Activated CD8-positive, alpha-beta memory T cell treated with anti-CD3 and anti-CD28 coated beads, Interleukin-2, amount 10 ng/mL, durations not matched to agents 7 days and 5 days (primary cell): Measurements from ENCODE around the gene NKX1-1. TPM values are rescaled to one million over a fixed set of nuclear protein-coding genes. Genes with fewer than 3 reads are reported as not detected.
"Not testable (repeated sequence)": the region's sequence is repeated elsewhere in the genome, so short reads cannot be mapped to it uniquely, and the experiment has no call there.

Experiments
- ATAC-seq: fragments of 150-1000 bp; cut with Tn5 transposase; one replicate; pipeline ENCODE4 v1.10.0; 2021; ENCODE audit warnings: moderate library complexity
- CTCF ChIA-PET: fragments of 350-600 bp; sonication (Branson Sonifier 250); formaldehyde crosslinking; loops from one replicate; lab custom pipeline; 2021; ENCODE audit warnings: antibody characterized with exemption; lab: Charles Lee
- DNase-seq: peaks from one replicate; pipeline ENCODE4 v3.0.0-alpha.2; 2020
- H3K27ac Mint-ChIP-seq: one replicate; pipeline ENCODE4 v1.8.0; 2021; ENCODE audit warnings: mild to moderate bottlenecking, mixed read lengths
- H3K27me3 Mint-ChIP-seq: one replicate; pipeline ENCODE4 v1.8.0; 2021; ENCODE audit warnings: mixed read lengths
- H3K36me3 Mint-ChIP-seq: one replicate; pipeline ENCODE4 v1.8.0; 2021; ENCODE audit warnings: mild to moderate bottlenecking, mixed read lengths
- H3K4me1 Mint-ChIP-seq: one replicate; pipeline ENCODE4 v1.8.0; 2021; ENCODE audit warnings: mixed read lengths
- H3K4me3 Mint-ChIP-seq: one replicate; pipeline ENCODE4 v1.8.0; 2021; ENCODE audit warnings: mild to moderate bottlenecking, moderate library complexity, mixed read lengths
- H3K9me3 Mint-ChIP-seq: one replicate; pipeline ENCODE4 v1.8.0; 2022; ENCODE audit warnings: low read depth, mixed read lengths
- total RNA-seq, 2 experiments: library from RNA; stranded (reverse); gene quantifications; one replicate each; pipeline ENCODE4 v1.2.3, GENCODE V29; 2021

NKX1-1 gene
- total RNA-seq, 2 experiments from 2014 or later: not detected

- H3K27ac Mint-ChIP-seq: no peak overlapping the region
- H3K4me3 Mint-ChIP-seq: no peak overlapping the region
- DNase-seq (no peak), ATAC-seq (no peak)
- H3K27me3 Mint-ChIP-seq: no peaks in the 10 kb centered on the region
- H3K36me3 Mint-ChIP-seq: no peaks in the 10 kb centered on the region
- no peaks in the 10 kb centered on the region for H3K9me3 Mint-ChIP-seq
- CTCF ChIA-PET: no interaction called here
- H3K4me1 Mint-ChIP-seq: no peaks in the 10 kb centered on the region
Measured at GRCh38 chr4:1379801-1380331, 26.4 kb downstream of the NKX1-1 start.

GRCh38 chr4:1379351-1379781, 26.9 kb downstream of the NKX1-1 start:
- Mint-ChIP-seq H3K9me3 (no peaks in the 10 kb centered on the region), H3K4me1 (no peaks in the 10 kb centered on the region), H3K27ac (no peak overlapping the region), H3K36me3 (no peaks in the 10 kb centered on the region), H3K4me3 (no peak overlapping the region), H3K27me3 (no peaks in the 10 kb centered on the region)
- no peak for DNase-seq
- CTCF ChIA-PET: no interaction called here
- ATAC-seq: no peak

GRCh38 chr4:1378559-1379231, 27.5 kb downstream of the NKX1-1 start:
- H3K4me1 Mint-ChIP-seq: no peaks in the 10 kb centered on the region
- H3K9me3 Mint-ChIP-seq: no peaks in the 10 kb centered on the region
- H3K27me3 Mint-ChIP-seq: no peaks in the 10 kb centered on the region
- CTCF ChIA-PET: no interaction called here
- no peak for ATAC-seq
- H3K27ac Mint-ChIP-seq: no peak overlapping the region
- no peaks in the 10 kb centered on the region for H3K36me3 Mint-ChIP-seq
- H3K4me3 Mint-ChIP-seq: no peak overlapping the region
- no peak for DNase-seq

GRCh38 chr4:1377606-1378261, 28.5 kb downstream of the NKX1-1 start:
- H3K36me3 Mint-ChIP-seq: no peaks in the 10 kb centered on the region
- CTCF ChIA-PET: no interaction called here
- DNase-seq: no peak
- H3K4me3 Mint-ChIP-seq: no peak overlapping the region
- no peaks in the 10 kb centered on the region for H3K4me1 Mint-ChIP-seq
- ATAC-seq: no peak
- H3K27ac Mint-ChIP-seq: no peak overlapping the region
- no peaks in the 10 kb centered on the region for H3K9me3 Mint-ChIP-seq
- no peaks in the 10 kb centered on the region for H3K27me3 Mint-ChIP-seq

DNA sequence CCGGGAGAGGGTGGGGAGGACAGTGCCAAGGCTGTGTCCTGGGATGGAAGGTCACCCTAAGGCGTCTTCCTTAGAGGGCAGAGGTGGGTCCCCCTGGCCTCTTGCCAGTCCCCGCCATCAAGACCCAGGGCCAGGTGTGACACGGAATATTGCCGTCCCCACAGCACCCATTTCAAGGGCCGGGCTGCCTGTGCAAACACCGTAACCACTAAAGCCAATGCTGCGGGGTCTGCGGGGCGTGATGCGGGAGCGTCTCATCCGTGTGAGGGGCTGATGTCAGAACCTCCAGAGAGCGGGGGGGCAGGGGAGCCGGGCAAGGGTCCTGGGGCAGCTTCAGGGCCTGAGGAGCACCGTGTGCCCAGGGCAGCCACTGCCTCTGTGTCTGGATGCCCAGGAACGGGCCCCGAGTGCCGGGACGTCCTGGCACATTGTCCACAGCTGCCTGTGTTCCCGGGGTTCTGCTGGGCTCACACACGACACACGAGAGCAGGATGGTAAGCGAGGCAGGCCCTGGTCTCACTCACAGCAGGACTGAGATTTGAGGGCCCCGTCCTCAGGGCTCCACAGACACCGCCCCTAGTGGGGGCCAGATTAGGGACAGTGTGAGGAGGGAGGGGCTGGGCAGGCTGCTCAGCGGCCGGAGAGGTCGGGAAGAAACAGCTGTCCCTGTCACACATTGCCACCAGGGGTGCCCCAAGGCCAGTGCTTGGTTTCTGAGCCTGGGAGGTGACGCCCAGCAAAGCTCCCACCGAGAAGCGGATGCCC, 29.2 kb downstream of the NKX1-1 start:
- Mint-ChIP-seq H3K4me1 (no peaks in the 10 kb centered on the region), H3K4me3 (no peak overlapping the region), H3K27me3 (no peaks in the 10 kb centered on the region), H3K9me3 (no peaks in the 10 kb centered on the region), H3K27ac (no peak overlapping the region), H3K36me3 (no peaks in the 10 kb centered on the region)
- ATAC-seq: no peak
- CTCF ChIA-PET: no interaction called here
- DNase-seq: no peak

- no peaks in the 10 kb centered on the region for H3K4me1 Mint-ChIP-seq
- DNase-seq (no peak), ATAC-seq (no peak)
- no peaks in the 10 kb centered on the region for H3K9me3 Mint-ChIP-seq
- H3K27ac Mint-ChIP-seq: no peak overlapping the region
- H3K27me3 Mint-ChIP-seq: no peaks in the 10 kb centered on the region
- no peaks in the 10 kb centered on the region for H3K36me3 Mint-ChIP-seq
- no peak overlapping the region for H3K4me3 Mint-ChIP-seq
- CTCF ChIA-PET: no interaction called here
Measured at GRCh38 chr4:1376391-1376840, 29.8 kb downstream of the NKX1-1 start.

GRCh38 chr4:1375761-1376322, 30.4 kb downstream of the NKX1-1 start:
- DNase-seq: no peak
- Mint-ChIP-seq H3K4me3 (no peak overlapping the region), H3K9me3 (no peaks in the 10 kb centered on the region), H3K4me1 (no peaks in the 10 kb centered on the region), H3K27ac (no peak overlapping the region), H3K27me3 (no peaks in the 10 kb centered on the region), H3K36me3 (no peaks in the 10 kb centered on the region)
- CTCF ChIA-PET: interaction anchor here (1.4 kb wide), 1 partner anchor 20 kb away, joined by 3 read pairs; no protein-coding TSS in a partner anchor
- ATAC-seq: no peak

- CTCF ChIA-PET: interaction anchor here (1.4 kb wide), 1 partner anchor 19 kb away, joined by 3 read pairs; no protein-coding TSS in a partner anchor
- no peak for ATAC-seq
- Mint-ChIP-seq H3K4me3 (no peak overlapping the region), H3K9me3 (no peaks in the 10 kb centered on the region), H3K27me3 (no peaks in the 10 kb centered on the region), H3K27ac (no peak overlapping the region), H3K4me1 (no peaks in the 10 kb centered on the region), H3K36me3 (no peaks in the 10 kb centered on the region)
- no peak for DNase-seq
Measured at GRCh38 chr4:1375051-1375721, 31.1 kb downstream of the NKX1-1 start.

GRCh38 chr4:1374706-1375045, 31.6 kb downstream of the NKX1-1 start:
- no peak for DNase-seq
- H3K36me3 Mint-ChIP-seq: no peaks in the 10 kb centered on the region
- H3K4me3 Mint-ChIP-seq: no peak overlapping the region
- H3K4me1 Mint-ChIP-seq: no peaks in the 10 kb centered on the region
- CTCF ChIA-PET: interaction anchor here (1.4 kb wide), 1 partner anchor 18 kb away, joined by 3 read pairs; no protein-coding TSS in a partner anchor
- no peaks in the 10 kb centered on the region for H3K9me3 Mint-ChIP-seq
- H3K27ac Mint-ChIP-seq: no peak overlapping the region
- no peaks in the 10 kb centered on the region for H3K27me3 Mint-ChIP-seq
- ATAC-seq: no peak

DNA sequence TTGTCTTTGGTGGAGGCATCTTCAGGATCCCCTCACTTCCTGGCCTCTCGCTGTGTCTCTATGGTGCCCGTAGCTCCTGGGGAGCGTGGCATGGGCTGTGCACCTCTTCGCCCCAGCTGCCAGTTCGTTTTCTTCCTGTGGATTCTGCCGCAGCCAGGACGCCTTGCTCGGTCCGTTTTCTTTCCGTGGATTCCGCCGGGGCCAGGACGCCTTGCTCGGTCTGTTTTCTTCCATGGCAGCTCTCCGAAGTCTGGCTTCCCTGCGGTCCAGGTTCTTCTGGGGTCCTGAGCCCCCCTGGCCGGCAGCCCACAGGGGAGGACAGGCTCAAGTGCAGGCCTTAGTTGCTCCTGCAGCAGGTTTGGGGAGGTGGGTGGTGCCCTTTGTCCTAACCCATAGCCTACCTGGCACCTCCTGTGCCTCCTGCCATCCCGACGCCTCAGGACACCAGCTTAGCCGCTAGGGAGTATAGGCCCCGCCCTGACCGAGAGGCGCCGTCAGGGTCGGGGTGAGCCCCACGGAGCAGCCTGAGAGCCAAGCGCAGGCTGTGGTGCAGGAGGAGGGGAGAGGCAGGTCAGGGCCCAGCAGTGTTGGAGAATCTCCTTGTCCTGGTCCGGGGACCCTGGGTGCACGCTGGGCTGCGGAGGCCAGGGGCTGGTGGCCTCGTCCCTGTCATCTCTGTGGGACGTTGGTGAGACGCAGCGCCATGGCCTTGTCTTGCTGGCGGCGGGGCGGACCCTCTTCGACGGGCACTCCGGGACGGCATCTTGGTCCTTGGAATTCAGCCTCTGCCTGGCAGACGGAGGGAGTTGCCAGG, 32.1 kb downstream of the NKX1-1 start:
- H3K4me3 Mint-ChIP-seq: no peak overlapping the region
- H3K27me3 Mint-ChIP-seq: no peaks in the 10 kb centered on the region
- no peaks in the 10 kb centered on the region for H3K4me1 Mint-ChIP-seq
- no peak overlapping the region for H3K27ac Mint-ChIP-seq
- no peaks in the 10 kb centered on the region for H3K9me3 Mint-ChIP-seq
- no peak for ATAC-seq
- CTCF ChIA-PET: interaction anchor here (1.4 kb wide), 1 partner anchor 18 kb away, joined by 3 read pairs; no protein-coding TSS in a partner anchor
- DNase-seq: no peak
- no peaks in the 10 kb centered on the region for H3K36me3 Mint-ChIP-seq

GRCh38 chr4:1372576-1372975, 33.7 kb downstream of the NKX1-1 start:
- H3K4me3 Mint-ChIP-seq, H3K27ac Mint-ChIP-seq, H3K36me3 Mint-ChIP-seq, H3K9me3 Mint-ChIP-seq, H3K4me1 Mint-ChIP-seq, CTCF ChIA-PET, H3K27me3 Mint-ChIP-seq, DNase-seq, ATAC-seq: not testable (repeated sequence)
